T-cell (primary cell): ENCODE results near the gene ARSG. TPM values are rescaled to one million over a fixed set of nuclear protein-coding genes. Genes with fewer than 3 reads are reported as not detected.

Experiments used
- ATAC-seq, 4 experiments: fragments of 200-7000 bp in 3 of 4; fragments of 150-1000 bp in 1 of 4; cut with Tn5 transposase; replicated peaks in 1 of 4; 1 replicate in 3 of 4; 2 replicates in 1 of 4; pipeline ENCODE4 v1.10.0; 2021; ENCODE audit warnings: moderate library complexity in 3 of 4, mild to moderate bottlenecking in 2 of 4, moderate number of reproducible peaks in 1 of 4
- CTCF ChIA-PET, 2 donors: fragments of 300-600 bp; sonication (Branson Sonifier 250); formaldehyde crosslinking; loops; one replicate each; lab custom pipeline; 2022; ENCODE audit warnings: antibody characterized with exemption in 2 of 2; lab: Charles Lee
- POLR2A ChIA-PET, 2 donors: fragments of 300-600 bp; sonication (Branson Sonifier 250); formaldehyde crosslinking; loops; one replicate each; lab custom pipeline; 2022; ENCODE audit warnings: antibody characterized with exemption in 2 of 2; lab: Charles Lee
- DNase-seq, 35 experiments: peaks; one replicate each; pipeline versions ENCODE4 v3.0.0 to v3.0.0-alpha.2; 2013 to 2023
- H3K27ac ChIP-seq: one replicate; pipeline ENCODE4 v1.5.1; 2013; ENCODE audit warnings: low read length
- H3K27me3 ChIP-seq, 2 experiments: replicated peaks in 1 of 2; 1 replicate in 1 of 2; 2 replicates in 1 of 2; pipeline versions ENCODE4 v1.6.1 to v1.7.0; 2013; ENCODE audit warnings: low read length in 1 of 2, mixed read lengths in 1 of 2; ENCODE audit not compliant: control insufficient read depth in 2 of 2, insufficient read depth in 2 of 2; ENCODE audit errors: extremely low read depth in 1 of 2
- H3K36me3 ChIP-seq, 2 donors: 1 replicate in 1 of 2; 2 replicates in 1 of 2; pipeline versions ENCODE4 v1.6.1 to v1.7.0; 2013; ENCODE audit warnings: low read length in 1 of 2; ENCODE audit not compliant: control insufficient read depth in 2 of 2, insufficient read depth in 1 of 2; ENCODE audit errors: extremely low read depth in 1 of 2
- H3K4me1 ChIP-seq, 2 experiments: 1 replicate in 1 of 2; 2 replicates in 1 of 2; pipeline versions ENCODE4 v1.6.1 to v1.7.0; 2013; ENCODE audit warnings: low read length in 2 of 2, mixed read lengths in 1 of 2; ENCODE audit not compliant: insufficient read depth in 2 of 2, control insufficient read depth in 1 of 2; ENCODE audit errors: extremely low read depth in 1 of 2
- H3K4me3 ChIP-seq, 2 donors: 1 replicate in 1 of 2; 2 replicates in 1 of 2; pipeline versions ENCODE4 v1.5.1 to v1.7.0; 2013; ENCODE audit warnings: mild to moderate bottlenecking in 2 of 2, low read length in 1 of 2, moderate library complexity in 1 of 2; ENCODE audit not compliant: control insufficient read depth in 1 of 2; ENCODE audit errors: extremely low read depth in 1 of 2
- H3K9me3 ChIP-seq: 2 replicates; pipeline ENCODE4 v1.7.0; 2013
- H3K27ac Mint-ChIP-seq, 2 donors: one replicate each; pipeline ENCODE4 v1.8.0; 2020 to 2021; ENCODE audit warnings: mild to moderate bottlenecking in 2 of 2, mixed read lengths in 2 of 2
- H3K27me3 Mint-ChIP-seq, 2 donors: one replicate each; pipeline ENCODE4 v1.8.0; 2021 to 2022; ENCODE audit warnings: mixed read lengths in 2 of 2
- H3K36me3 Mint-ChIP-seq: one replicate; pipeline ENCODE4 v1.8.0; 2021; ENCODE audit warnings: mixed read lengths
- H3K4me1 Mint-ChIP-seq, 3 donors: one replicate each; pipeline ENCODE4 v1.8.0; 2020 to 2022; ENCODE audit warnings: mixed read lengths in 3 of 3, mild to moderate bottlenecking in 1 of 3
- H3K4me3 Mint-ChIP-seq, 3 donors: one replicate each; pipeline ENCODE4 v1.8.0; 2020 to 2022; ENCODE audit warnings: mild to moderate bottlenecking in 3 of 3, mixed read lengths in 3 of 3, moderate library complexity in 3 of 3
- H3K9me3 Mint-ChIP-seq, 3 donors: one replicate each; pipeline ENCODE4 v1.8.0; 2020 to 2022; ENCODE audit warnings: mixed read lengths in 3 of 3
- WGBS: methylation state at CpG from one replicate; pipeline ENCODE4 v1.1.5; 2013; ENCODE audit warnings: missing lambda C conversion rate; ENCODE audit not compliant: insufficient coverage; 5-methylcytosine and 5-hydroxymethylcytosine counted together
- total RNA-seq, 35 experiments: library from RNA in 6 of 35; stranded (reverse) in 6 of 35; fragments of 120-200 nt in 1 of 35; gene quantifications; one replicate each; pipeline versions ENCODE4 v1.2.1 to v1.2.4 and lab custom pipeline; 2013 to 2026

The ARSG gene
- total RNA-seq, 5 donors from 2014 or later (not counting 1 experiment from before 2014, with no cell fraction given), result 14.5 to 22.9 (median 17.8) TPM

- no peak for ATAC-seq
- Histone ChIP-seq H3K9me3 (no peaks in the 10 kb centered on the region), H3K36me3 (no peaks in the 10 kb centered on the region), H3K27ac (peak overlapping the region; percentile 56), H3K4me1 (peaks cover 31 to 52% of the 10 kb centered on the region in 2 experiments), H3K4me3 (no peak overlapping the region), H3K27me3 (no peaks in the 10 kb centered on the region)
- Mint-ChIP-seq H3K4me1 (peaks cover 59 to 64% (median 63%) of the 10 kb centered on the region in 3 donors), H3K36me3 (no peaks in the 10 kb centered on the region), H3K9me3 (no peaks in the 10 kb centered on the region), H3K4me3 (peak overlapping the region in 1 of 3 donors; percentile 43), H3K27ac (peak overlapping the region; percentile 65 to 76), H3K27me3 (no peaks in the 10 kb centered on the region)
- CTCF ChIA-PET, result interaction anchor here (0.6 to 2.9 kb wide), 12 partner anchors 9 to 403 kb away, joined by 3 to 22 read pairs (median 6); no protein-coding TSS in a partner anchor
- no peak for DNase-seq
- no CpG with 5 or more reads among the region's 2 CpGs for WGBS
- POLR2A ChIA-PET, result interaction anchor here (0.6 to 1.1 kb wide), 5 partner anchors 173 to 423 kb away, joined by 3 read pairs; no protein-coding TSS in a partner anchor
These were observed 168.9 kb downstream of the ARSG start for GRCh38 chr17:68460146-68460545.

- Histone ChIP-seq H3K4me1 (peaks cover 31 to 52% of the 10 kb centered on the region in 2 experiments), H3K9me3 (no peaks in the 10 kb centered on the region), H3K27me3 (no peaks in the 10 kb centered on the region), H3K4me3 (no peak overlapping the region), H3K27ac (peak overlapping the region; percentile 56), H3K36me3 (no peaks in the 10 kb centered on the region)
- peak overlapping the region in 1 of 3 donors; percentile 43 for H3K4me3 Mint-ChIP-seq
- ChIA-PET CTCF (interaction anchor here (0.5 to 1.6 kb wide), 12 partner anchors 9 to 536 kb away, joined by 3 to 10 read pairs (median 6); no protein-coding TSS in a partner anchor), POLR2A (interaction anchor here (0.6 to 1.1 kb wide), 6 partner anchors 173 to 423 kb away, joined by 3 to 10 read pairs (median 3); no protein-coding TSS in a partner anchor)
- ATAC-seq, result no peak
- H3K36me3 Mint-ChIP-seq, result no peaks in the 10 kb centered on the region
- peak overlapping the region; percentile 65 to 76 for H3K27ac Mint-ChIP-seq
- peak in 25 of 35 experiments; percentile 19 to 78 (median 39) for DNase-seq
- H3K9me3 Mint-ChIP-seq, result no peaks in the 10 kb centered on the region
- H3K27me3 Mint-ChIP-seq, result no peaks in the 10 kb centered on the region
- peaks cover 58 to 64% (median 63%) of the 10 kb centered on the region in 3 donors for H3K4me1 Mint-ChIP-seq
These were observed 169.4 kb downstream of the ARSG start for GRCh38 chr17:68460715-68461114.

GRCh38 chr17:68461122-68461539 is 169.8 kb downstream of the ARSG start:
- Histone ChIP-seq H3K4me1 (peaks cover 31 to 51% of the 10 kb centered on the region in 2 experiments), H3K27ac (peak overlapping the region; percentile 51), H3K9me3 (no peaks in the 10 kb centered on the region), H3K4me3 (no peak overlapping the region), H3K27me3 (no peaks in the 10 kb centered on the region), H3K36me3 (no peaks in the 10 kb centered on the region)
- peak overlapping the region in 1 of 3 donors; percentile 43 for H3K4me3 Mint-ChIP-seq
- H3K27me3 Mint-ChIP-seq, result no peaks in the 10 kb centered on the region
- whole genome bisulfite sequencing, result no CpG with 5 or more reads among the region's 1 CpG
- POLR2A ChIA-PET, result interaction anchor here in 1 of 2 donors (0.6 to 1.1 kb wide), 4 partner anchors 174 to 280 kb away, joined by 3 to 10 read pairs (median 3); no protein-coding TSS in a partner anchor
- no peaks in the 10 kb centered on the region for H3K9me3 Mint-ChIP-seq
- CTCF ChIA-PET, result interaction anchor here (0.5 to 1.6 kb wide), 11 partner anchors 24 to 536 kb away, joined by 3 to 10 read pairs (median 5); no protein-coding TSS in a partner anchor
- H3K36me3 Mint-ChIP-seq, result no peaks in the 10 kb centered on the region
- ATAC-seq, result no peak
- DNase-seq, result no peak
- peak overlapping the region; percentile 65 to 76 for H3K27ac Mint-ChIP-seq
- H3K4me1 Mint-ChIP-seq, result peaks cover 54 to 65% (median 61%) of the 10 kb centered on the region in 3 donors

- WGBS, result 32% methylated on average over 3 of the region's 5 CpGs
- Mint-ChIP-seq H3K27ac (peak overlapping the region; percentile 41 to 66), H3K9me3 (no peaks in the 10 kb centered on the region), H3K36me3 (no peaks in the 10 kb centered on the region), H3K4me1 (peaks cover 50 to 63% (median 57%) of the 10 kb centered on the region in 3 donors), H3K27me3 (no peaks in the 10 kb centered on the region), H3K4me3 (peak overlapping the region in 1 of 3 donors; percentile 13)
- no peak overlapping the region for H3K4me3 ChIP-seq
- DNase-seq (no peak), ATAC-seq (no peak)
- H3K9me3 ChIP-seq, result no peaks in the 10 kb centered on the region
- ChIA-PET POLR2A (no interaction called here), CTCF (interaction anchor here in 1 of 2 donors (1.2 to 1.4 kb wide), 3 partner anchors 29 to 255 kb away, joined by 3 to 6 read pairs (median 4); partner anchors contain the start of gene AMZ2)
- H3K36me3 ChIP-seq, result no peaks in the 10 kb centered on the region
- H3K27ac ChIP-seq, result peak overlapping the region; percentile 46
- no peaks in the 10 kb centered on the region for H3K27me3 ChIP-seq
- H3K4me1 ChIP-seq, result peaks cover 30 to 46% of the 10 kb centered on the region in 2 experiments
These were observed 170.3 kb downstream of the ARSG start for GRCh38 chr17:68461589-68461988.

GRCh38 chr17:68462381-68463210 is 171.3 kb downstream of the ARSG start:
- no peak overlapping the region for H3K27ac ChIP-seq
- Mint-ChIP-seq H3K4me3 (no peak overlapping the region), H3K4me1 (peaks cover 45 to 58% (median 51%) of the 10 kb centered on the region in 3 donors), H3K36me3 (no peaks in the 10 kb centered on the region), H3K9me3 (no peaks in the 10 kb centered on the region), H3K27me3 (no peaks in the 10 kb centered on the region), H3K27ac (no peak overlapping the region)
- no peaks in the 10 kb centered on the region for H3K36me3 ChIP-seq
- ATAC-seq (peak; percentile 75 to 83 (median 82)), DNase-seq (peak; percentile 22 to 92 (median 55))
- ChIA-PET CTCF (interaction anchor here (0.7 to 1.3 kb wide), 5 partner anchors 12 to 290 kb away, joined by 3 to 4 read pairs (median 4); partner anchors contain the start of gene AMZ2 (in 1 of the 2)), POLR2A (interaction anchor here in 1 of 2 donors (0.6 kb wide), 1 partner anchor 215 kb away, joined by 5 read pairs; no protein-coding TSS in a partner anchor)
- 28% methylated on average over 5 of the region's 15 CpGs for WGBS
- no peaks in the 10 kb centered on the region for H3K9me3 ChIP-seq
- peaks cover 28 to 40% of the 10 kb centered on the region in 2 experiments for H3K4me1 ChIP-seq
- no peaks in the 10 kb centered on the region for H3K27me3 ChIP-seq
- H3K4me3 ChIP-seq, result no peak overlapping the region
